WTC11 (cell line): ENCODE measurements around the gene TMEM114. TPM values are rescaled to one million over a fixed set of nuclear protein-coding genes. Genes with fewer than 3 reads are reported as not detected.

Experiments used
- ATAC-seq: fragments of 200-7000 bp; cut with Tn5 transposase; 2 replicates; pipeline ENCODE4 v1.10.0; 2021; ENCODE audit warnings: mild to moderate bottlenecking, moderate library complexity
- CTCF ChIA-PET: fragments of 300-600 bp; sonication (Branson Sonifier 250); formaldehyde crosslinking; loops from one replicate; lab custom pipeline; 2021; ENCODE audit warnings: antibody characterized with exemption; lab: Charles Lee
- POLR2A ChIA-PET: fragments of 350-600 bp; sonication (Branson Sonifier 250); formaldehyde crosslinking; loops from one replicate; lab custom pipeline; 2021; ENCODE audit warnings: antibody characterized with exemption; lab: Charles Lee
- DNase-seq: peaks from one replicate; pipeline ENCODE4 v3.0.0; 2021; ENCODE audit warnings: low spot score
- H3K27ac Mint-ChIP-seq: 2 replicates; pipeline ENCODE4 v1.8.0; 2021; ENCODE audit warnings: mixed read lengths
- H3K27me3 Mint-ChIP-seq: 2 replicates; pipeline ENCODE4 v1.8.0; 2021; ENCODE audit warnings: low read depth, mild to moderate bottlenecking, moderate library complexity, mixed read lengths
- H3K36me3 Mint-ChIP-seq: 2 replicates; pipeline ENCODE4 v1.8.0; 2021; ENCODE audit warnings: mixed read lengths
- H3K4me1 Mint-ChIP-seq: 2 replicates; pipeline ENCODE4 v1.8.0; 2022; ENCODE audit warnings: mixed read lengths
- H3K4me3 Mint-ChIP-seq: 2 replicates; pipeline ENCODE4 v1.8.0; 2021; ENCODE audit warnings: mild to moderate bottlenecking, moderate library complexity, mixed read lengths
- H3K9me3 Mint-ChIP-seq: 2 replicates; pipeline ENCODE4 v1.8.0; 2021; ENCODE audit warnings: mixed read lengths
- ATF2 ChIP-seq: sonication (generic); formaldehyde crosslinking; IDR thresholded peaks from 2 replicates; pipeline ENCODE4 v1.8.1; 2022; ENCODE audit warnings: low read depth, missing genetic modification reagents, borderline replicate concordance
- ATF6 ChIP-seq: sonication (generic); formaldehyde crosslinking; IDR thresholded peaks from 2 replicates; pipeline ENCODE4 v1.8.1; 2023; ENCODE audit warnings: mild to moderate bottlenecking, missing genetic modification reagents
- CREB1 ChIP-seq: sonication (generic); formaldehyde crosslinking; IDR thresholded peaks from 2 replicates; pipeline ENCODE4 v1.8.0; 2023; ENCODE audit warnings: mild to moderate bottlenecking, missing genetic modification reagents
- E2F5 ChIP-seq: sonication (generic); formaldehyde crosslinking; IDR thresholded peaks from 2 replicates; pipeline ENCODE4 v1.8.1; 2022; ENCODE audit warnings: mild to moderate bottlenecking, moderate library complexity, missing genetic modification reagents
- EMX1 ChIP-seq: fragments of 250-450 bp; sonication (Bioruptor Pico); IDR thresholded peaks from 2 replicates; pipeline ENCODE4 v1.8.0; 2021; ENCODE audit warnings: mild to moderate bottlenecking
- ERG ChIP-seq: fragments of 250-450 bp; sonication (Bioruptor Pico); IDR thresholded peaks from 2 replicates; pipeline ENCODE4 v1.8.0; 2021; ENCODE audit warnings: mild to moderate bottlenecking
- ETV6 ChIP-seq: sonication (generic); formaldehyde crosslinking; IDR thresholded peaks from 2 replicates; pipeline ENCODE4 v1.8.1; 2022; ENCODE audit warnings: mild to moderate bottlenecking, missing genetic modification reagents
- HMGXB4 ChIP-seq: sonication (generic); formaldehyde crosslinking; IDR thresholded peaks from 2 replicates; pipeline ENCODE4 v1.8.1; 2023; ENCODE audit warnings: mild to moderate bottlenecking, moderate library complexity, missing genetic modification reagents
- MLX ChIP-seq: sonication (generic); formaldehyde crosslinking; IDR thresholded peaks from 2 replicates; pipeline ENCODE4 v1.8.1; 2023; ENCODE audit warnings: mild to moderate bottlenecking, missing genetic modification reagents, moderate library complexity
- MXD4 ChIP-seq: fragments of 250-450 bp; sonication (Bioruptor Pico); IDR thresholded peaks from 2 replicates; pipeline ENCODE4 v1.8.0; 2021; ENCODE audit warnings: mild to moderate bottlenecking, moderate library complexity, borderline replicate concordance
- NFE2L1 ChIP-seq: sonication (generic); formaldehyde crosslinking; IDR thresholded peaks from 2 replicates; pipeline ENCODE4 v1.8.1; 2023; ENCODE audit warnings: missing genetic modification reagents
- NR3C1 ChIP-seq: sonication (generic); formaldehyde crosslinking; conservative IDR thresholded peaks from 2 replicates; pipeline ENCODE4 v1.8.1; 2023; ENCODE audit warnings: low read depth, mild to moderate bottlenecking, missing genetic modification reagents
- OVOL2 ChIP-seq: fragments of 250-450 bp; sonication (Bioruptor Pico); IDR thresholded peaks from 2 replicates; pipeline ENCODE4 v1.9.0; 2021; ENCODE audit warnings: mild to moderate bottlenecking, borderline replicate concordance
- PRDM15 ChIP-seq: sonication (generic); formaldehyde crosslinking; IDR thresholded peaks from 2 replicates; pipeline ENCODE4 v1.8.0; 2022; ENCODE audit warnings: missing genetic modification reagents
- PREB ChIP-seq: sonication (generic); formaldehyde crosslinking; IDR thresholded peaks from 2 replicates; pipeline ENCODE4 v1.8.1; 2022; ENCODE audit warnings: mild to moderate bottlenecking, missing genetic modification reagents, moderate library complexity, borderline replicate concordance
- TCF7 ChIP-seq: sonication (generic); formaldehyde crosslinking; IDR thresholded peaks from 2 replicates; pipeline ENCODE4 v1.8.0; 2022; ENCODE audit warnings: mild to moderate bottlenecking, low read depth, missing genetic modification reagents, moderate library complexity
- TEAD1 ChIP-seq: sonication (generic); formaldehyde crosslinking; IDR thresholded peaks from 2 replicates; pipeline ENCODE4 v1.8.0; 2022; ENCODE audit warnings: mild to moderate bottlenecking, missing genetic modification reagents
- USF2 ChIP-seq: sonication (generic); formaldehyde crosslinking; IDR thresholded peaks from 2 replicates; pipeline ENCODE4 v1.8.1; 2023; ENCODE audit warnings: mild to moderate bottlenecking, missing genetic modification reagents, moderate library complexity
- ZBTB21 ChIP-seq: sonication (generic); formaldehyde crosslinking; IDR thresholded peaks from 2 replicates; pipeline ENCODE4 v1.8.1; 2023; ENCODE audit warnings: mild to moderate bottlenecking, missing genetic modification reagents, borderline replicate concordance
- ZNF138 ChIP-seq: sonication (generic); formaldehyde crosslinking; conservative IDR thresholded peaks from 2 replicates; pipeline ENCODE4 v1.8.1; 2022; ENCODE audit warnings: mild to moderate bottlenecking, moderate library complexity, missing genetic modification reagents
- ZNF423 ChIP-seq: fragments of 250-450 bp; sonication (Bioruptor Pico); IDR thresholded peaks from 2 replicates; pipeline ENCODE4 v2.1.2; 2022; ENCODE audit warnings: mild to moderate bottlenecking, moderate library complexity
- total RNA-seq: library from RNA; stranded (reverse); gene quantifications from 3 replicates; pipeline ENCODE4 v1.2.3, GENCODE V29; 2021

Gene TMEM114
- total RNA-seq, 1 experiment from 2014 or later: 0.37 TPM

GRCh38 chr16:8611122-8611521 lies 20.8 kb upstream of the TMEM114 start:
- ChIA-PET POLR2A (no interaction called here), CTCF (no interaction called here)
- ATAC-seq: no peak
- no peak for TF ChIP-seq MLX
- TF ChIP-seq ATF2 (CRISPR knock-in tag): no peak
- no peak for TF ChIP-seq ZBTB21 (CRISPR knock-in tag)
- TF ChIP-seq ATF6 (CRISPR knock-in tag): no peak
- no peak for TF ChIP-seq TCF7 (CRISPR knock-in tag)
- no peak for TF ChIP-seq HMGXB4 (CRISPR knock-in tag)
- no peak for TF ChIP-seq CREB1 (CRISPR knock-in tag)
- TF ChIP-seq PREB: no peak
- TF ChIP-seq TEAD1 (CRISPR knock-in tag): no peak
- no peak for TF ChIP-seq PRDM15
- Mint-ChIP-seq H3K27me3 (peaks cover 8% of the 10 kb centered on the region), H3K36me3 (no peaks in the 10 kb centered on the region), H3K9me3 (peaks cover 5% of the 10 kb centered on the region), H3K4me3 (no peak overlapping the region), H3K27ac (no peak overlapping the region), H3K4me1 (peaks cover 3% of the 10 kb centered on the region)
- DNase-seq: no peak

- DNase-seq: no peak
- Mint-ChIP-seq H3K4me3 (no peak overlapping the region), H3K27ac (no peak overlapping the region), H3K9me3 (peaks cover 13% of the 10 kb centered on the region), H3K4me1 (peaks cover 15% of the 10 kb centered on the region), H3K36me3 (no peaks in the 10 kb centered on the region), H3K27me3 (peaks cover 6% of the 10 kb centered on the region)
- ChIA-PET POLR2A (interaction anchor here (1.5 kb wide), 1 partner anchor 17 kb away, joined by 4 read pairs; the partner anchor contains the start of gene TMEM114), CTCF (interaction anchor here (0.6 to 1.3 kb wide), 2 partner anchors 10 to 20 kb away, joined by 3 read pairs; no protein-coding TSS in a partner anchor)
- no peak for ATAC-seq
- no peak for TF ChIP-seq ZNF423 (CRISPR knock-in tag)
- TF ChIP-seq NFE2L1 (CRISPR knock-in tag): no peak
- no peak for TF ChIP-seq ETV6 (CRISPR knock-in tag)
- TF ChIP-seq ZNF138 (CRISPR knock-in tag): no peak
- TF ChIP-seq CREB1 (CRISPR knock-in tag): no peak
- TF ChIP-seq EMX1: no peak
- no peak for TF ChIP-seq ERG
- no peak for TF ChIP-seq MXD4 (CRISPR knock-in tag)
- no peak for TF ChIP-seq TEAD1 (CRISPR knock-in tag)
- no peak for TF ChIP-seq E2F5 (CRISPR knock-in tag)
- no peak for TF ChIP-seq NR3C1 (CRISPR knock-in tag)
- TF ChIP-seq ZBTB21 (CRISPR knock-in tag): no peak
- no peak for TF ChIP-seq USF2 (CRISPR knock-in tag)
- no peak for TF ChIP-seq OVOL2 (CRISPR knock-in tag)
These were observed 16.9 kb upstream of the TMEM114 start for GRCh38 chr16:8607214-8607613.
